ENCODE measurements around the gene ZRANB3. TPM values are rescaled to one million over a fixed set of nuclear protein-coding genes. Genes with fewer than 3 reads are reported as not detected.
"Not testable (repeated sequence)": the region's sequence is repeated elsewhere in the genome, so short reads cannot be mapped to it uniquely, and the experiment has no call there.

The ZRANB3 gene
- total and polyA plus RNA-seq, 2 experiments from 2014 or later = 5.7 to 6.4 TPM

GRCh38 chr2:135411646-135412045, 119.4 kb downstream of the ZRANB3 start:
- Histone ChIP-seq H3K9me3 (ENCODE audit: low read depth) (no peaks in the 10 kb centered on the region), H3K36me3 (ENCODE audit: low read depth) (no peaks in the 10 kb centered on the region), H3K4me1 (ENCODE audit: insufficient read depth) (no peaks in the 10 kb centered on the region), H2AFZ (no peak overlapping the region), H3K9me2 (ENCODE audit: insufficient read depth) (no peaks in the 10 kb centered on the region), H3K4me3 (no peak overlapping the region), H3F3A (ENCODE audit: insufficient read depth) (no peaks in the 10 kb centered on the region), H3K4me2 (ENCODE audit: unreplicated experiment) (no peak overlapping the region), H3K9ac (no peak overlapping the region), H3K27me3 (replicated peaks; ENCODE audit: insufficient read depth) (no peaks in the 10 kb centered on the region), H3K79me2 (ENCODE audit: insufficient read depth) (no peaks in the 10 kb centered on the region), H3K27ac (no peak overlapping the region), H4K20me1 (ENCODE audit: insufficient read depth) (no peaks in the 10 kb centered on the region)
- DNase-seq = no peak
- no peak for TF ChIP-seq EZH2 (IDR thresholded peaks at IDR 0.05; ENCODE audit: insufficient read depth, poor library complexity, severe bottlenecking)
- no peak for TF ChIP-seq EZH2phosphoT487 (IDR thresholded peaks at IDR 0.05; ENCODE audit: insufficient read depth, low read depth)
- in situ Hi-C loops (cut with MboI) = no loop called here
- WGBS, 2 experiments (ENCODE audit: low coverage in 1 of 2, low lambda C conversion rate in 2 of 2, missing lambda C conversion rate in 2 of 2) = 82 to 88% methylated on average over 3 of the region's 3 CpGs

DNA sequence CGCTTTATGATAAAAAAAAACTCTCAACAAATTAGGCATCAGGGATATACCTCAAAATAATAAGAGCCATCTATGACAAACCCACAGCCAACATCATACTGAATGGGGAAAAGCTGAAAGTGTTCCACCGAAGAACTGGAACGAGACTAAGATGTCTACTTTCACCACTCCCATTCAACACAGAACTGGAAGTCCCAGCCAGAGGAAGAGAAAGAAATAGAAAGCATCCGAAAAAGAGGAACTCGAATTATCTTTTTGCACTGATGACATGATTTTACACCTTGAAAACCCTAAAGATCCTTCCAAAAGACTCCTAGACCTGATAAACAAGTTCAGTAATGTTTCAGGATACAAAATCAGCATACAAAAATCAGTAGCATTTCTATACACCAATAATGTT, 121.6 kb downstream of the ZRANB3 start:
- H2AFZ ChIP-seq = no peak overlapping the region
- H3K36me3 ChIP-seq (ENCODE audit: low read depth) = no peaks in the 10 kb centered on the region
- in situ Hi-C loops (cut with MboI) = no loop called here
- H3K9me3 ChIP-seq (ENCODE audit: low read depth) = no peaks in the 10 kb centered on the region
- H3K27ac ChIP-seq = no peak overlapping the region
- H3K27me3 ChIP-seq (replicated peaks; ENCODE audit: insufficient read depth) = no peaks in the 10 kb centered on the region
- no peaks in the 10 kb centered on the region for H3K79me2 ChIP-seq (ENCODE audit: insufficient read depth)
- H3K4me1 ChIP-seq (ENCODE audit: insufficient read depth) = no peaks in the 10 kb centered on the region
- no peak for DNase-seq
- H3K4me3 ChIP-seq = no peak overlapping the region
- H3F3A ChIP-seq (ENCODE audit: insufficient read depth) = no peaks in the 10 kb centered on the region
- no peak for TF ChIP-seq EZH2phosphoT487 (IDR thresholded peaks at IDR 0.05; ENCODE audit: insufficient read depth, low read depth)
- no peaks in the 10 kb centered on the region for H3K9me2 ChIP-seq (ENCODE audit: insufficient read depth)
- no peaks in the 10 kb centered on the region for H4K20me1 ChIP-seq (ENCODE audit: insufficient read depth)
- WGBS, 2 experiments (ENCODE audit: low coverage in 1 of 2, low lambda C conversion rate in 2 of 2, missing lambda C conversion rate in 2 of 2) = 83 to 86% methylated on average over 5 of the region's 5 CpGs
- H3K4me2 ChIP-seq (ENCODE audit: unreplicated experiment) = no peak overlapping the region
- H3K9ac ChIP-seq = no peak overlapping the region

- H3K27me3 ChIP-seq (replicated peaks; ENCODE audit: insufficient read depth); H3K4me3 ChIP-seq; H3K36me3 ChIP-seq (ENCODE audit: low read depth); H4K20me1 ChIP-seq (ENCODE audit: insufficient read depth); H3K4me2 ChIP-seq (ENCODE audit: unreplicated experiment); DNase-seq; H2AFZ ChIP-seq; H3K9me3 ChIP-seq (ENCODE audit: low read depth); H3K9me2 ChIP-seq (ENCODE audit: insufficient read depth); H3F3A ChIP-seq (ENCODE audit: insufficient read depth); in situ Hi-C loops (cut with MboI); H3K4me1 ChIP-seq (ENCODE audit: insufficient read depth); H3K9ac ChIP-seq; H3K27ac ChIP-seq; H3K79me2 ChIP-seq (ENCODE audit: insufficient read depth): not testable (repeated sequence)
- 26 to 38% methylated on average over 1 of the region's 1 CpG for WGBS, 2 experiments (ENCODE audit: low coverage in 1 of 2, low lambda C conversion rate in 2 of 2, missing lambda C conversion rate in 2 of 2)
Measured at GRCh38 chr2:135396259-135396658, 134.8 kb downstream of the ZRANB3 start.

- H3K9me2 ChIP-seq (ENCODE audit: insufficient read depth) = no peaks in the 10 kb centered on the region
- H2AFZ ChIP-seq = no peak overlapping the region
- no peaks in the 10 kb centered on the region for H3K36me3 ChIP-seq (ENCODE audit: low read depth)
- no peak overlapping the region for H3K4me3 ChIP-seq
- no peak overlapping the region for H3K4me2 ChIP-seq (ENCODE audit: unreplicated experiment)
- H3K9me3 ChIP-seq (ENCODE audit: low read depth) = no peaks in the 10 kb centered on the region
- no peak overlapping the region for H3K9ac ChIP-seq
- no peaks in the 10 kb centered on the region for H3K27me3 ChIP-seq (replicated peaks; ENCODE audit: insufficient read depth)
- DNase-seq = peak; percentile 0
- TF ChIP-seq EZH2 (IDR thresholded peaks at IDR 0.05; ENCODE audit: insufficient read depth, poor library complexity, severe bottlenecking) = no peak
- TF ChIP-seq EZH2phosphoT487 (IDR thresholded peaks at IDR 0.05; ENCODE audit: insufficient read depth, low read depth) = no peak
- H4K20me1 ChIP-seq (ENCODE audit: insufficient read depth) = no peaks in the 10 kb centered on the region
- 93 to 94% methylated on average over 2 of the region's 2 CpGs for WGBS, 2 experiments (ENCODE audit: low coverage in 1 of 2, low lambda C conversion rate in 2 of 2, missing lambda C conversion rate in 2 of 2)
- H3K27ac ChIP-seq = no peak overlapping the region
- in situ Hi-C loops (cut with MboI) = no loop called here
- H3K4me1 ChIP-seq (ENCODE audit: insufficient read depth) = no peaks in the 10 kb centered on the region
- no peaks in the 10 kb centered on the region for H3K79me2 ChIP-seq (ENCODE audit: insufficient read depth)
- no peaks in the 10 kb centered on the region for H3F3A ChIP-seq (ENCODE audit: insufficient read depth)
Measured at GRCh38 chr2:135386993-135387392, 144.0 kb downstream of the ZRANB3 start.

DNA sequence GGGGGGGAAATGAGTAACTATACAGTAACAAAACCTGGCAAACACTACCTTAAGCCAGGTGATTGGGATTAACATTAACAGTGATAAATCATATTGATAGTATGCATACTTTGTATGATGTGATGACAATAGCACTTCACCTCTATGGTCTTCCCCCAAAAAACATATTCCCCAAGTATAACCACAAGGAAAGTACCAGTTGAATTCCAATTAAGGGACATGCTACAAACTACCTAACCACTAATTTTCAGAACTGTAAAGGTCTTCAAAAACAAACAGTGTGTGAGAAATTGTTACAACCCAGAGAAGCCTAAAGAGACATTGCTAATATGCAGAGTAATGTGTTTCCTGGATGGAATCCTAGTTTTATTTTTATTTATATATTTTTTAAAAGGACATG, 152.4 kb downstream of the ZRANB3 start:
- no peaks in the 10 kb centered on the region for H3K79me2 ChIP-seq (ENCODE audit: insufficient read depth)
- no peak for DNase-seq

More for the DNA sequence above, 152.4 kb downstream of the ZRANB3 start:
- Histone ChIP-seq H3K9me3 (ENCODE audit: low read depth) (no peaks in the 10 kb centered on the region), H3K9ac (no peak overlapping the region), H2AFZ (no peak overlapping the region), H3K27ac (no peak overlapping the region), H3K9me2 (ENCODE audit: insufficient read depth) (no peaks in the 10 kb centered on the region), H3F3A (ENCODE audit: insufficient read depth) (no peaks in the 10 kb centered on the region), H3K4me2 (ENCODE audit: unreplicated experiment) (no peak overlapping the region), H3K4me3 (no peak overlapping the region), H3K27me3 (replicated peaks; ENCODE audit: insufficient read depth) (no peaks in the 10 kb centered on the region), H3K4me1 (ENCODE audit: insufficient read depth) (no peaks in the 10 kb centered on the region), H3K36me3 (ENCODE audit: low read depth) (no peaks in the 10 kb centered on the region), H4K20me1 (ENCODE audit: insufficient read depth) (no peaks in the 10 kb centered on the region)
- in situ Hi-C loops (cut with MboI) = no loop called here
- no peak for TF ChIP-seq EZH2 (IDR thresholded peaks at IDR 0.05; ENCODE audit: insufficient read depth, poor library complexity, severe bottlenecking)
- TF ChIP-seq EZH2phosphoT487 (IDR thresholded peaks at IDR 0.05; ENCODE audit: insufficient read depth, low read depth) = no peak

Measured in GM23248 (cell line).